CD14-positive monocyte (primary cell): ENCODE results near the gene MET. TPM values are rescaled to one million over a fixed set of nuclear protein-coding genes. Genes with fewer than 3 reads are reported as not detected.

Experiments used
- DNase-seq, 3 donors: peaks; one replicate each; pipeline ENCODE4 v3.0.0-alpha.2; 2011 to 2022
- H2AFZ ChIP-seq: 2 replicates; pipeline ENCODE4 v1.6.0; 2012; ENCODE audit warnings: mild to moderate bottlenecking, low read depth, low read length, inconsistent platforms; ENCODE audit not compliant: insufficient read depth, poor library complexity, severe bottlenecking
- H3K27ac ChIP-seq, 2 donors: 1 replicate in 1 of 2; 2 replicates in 1 of 2; pipeline ENCODE4 v1.5.1; 2012 to 2013; ENCODE audit warnings: low read length in 2 of 2, control low read depth in 1 of 2, inconsistent platforms in 1 of 2, low read depth in 1 of 2, mild to moderate bottlenecking in 1 of 2
- H3K27me3 ChIP-seq, 2 donors: one replicate each; pipeline versions ENCODE4 v1.6.0 to v1.6.1; 2011 to 2013; ENCODE audit warnings: low read length in 2 of 2; ENCODE audit not compliant: control insufficient read depth in 2 of 2, insufficient read depth in 2 of 2
- H3K36me3 ChIP-seq, 2 donors: replicated peaks in 1 of 2; 1 replicate in 1 of 2; 2 replicates in 1 of 2; pipeline versions ENCODE4 v1.5.1 to v1.6.1; 2012 to 2013; ENCODE audit warnings: low read length in 2 of 2, control low read depth in 1 of 2, inconsistent platforms in 1 of 2, mild to moderate bottlenecking in 1 of 2; ENCODE audit not compliant: insufficient read depth in 2 of 2, control insufficient read depth in 1 of 2
- H3K4me1 ChIP-seq, 2 donors: 1 replicate in 1 of 2; 2 replicates in 1 of 2; pipeline versions ENCODE4 v1.5.1 to v1.6.1; 2012 to 2013; ENCODE audit warnings: low read length in 2 of 2, control low read depth in 1 of 2, inconsistent platforms in 1 of 2, mild to moderate bottlenecking in 1 of 2, moderate library complexity in 1 of 2; ENCODE audit not compliant: insufficient read depth in 2 of 2, control insufficient read depth in 1 of 2
- H3K4me2 ChIP-seq: replicated peaks from 2 replicates; pipeline ENCODE3; 2012; ENCODE audit warnings: low read length, moderate library complexity, mild to moderate bottlenecking; ENCODE audit not compliant: poor library complexity, severe bottlenecking; ENCODE audit errors: extremely low read depth
- H3K4me3 ChIP-seq, 3 experiments: fragments of 200-600 bp in 1 of 3; sonication (generic) in 1 of 3; replicated peaks in 1 of 3; 1 replicate in 2 of 3; 2 replicates in 1 of 3; pipeline ENCODE4 v1.5.1; 2011 to 2013; ENCODE audit warnings: low read length in 3 of 3, mild to moderate bottlenecking in 3 of 3, control low read depth in 2 of 3, low read depth in 2 of 3, inconsistent platforms in 1 of 3, moderate library complexity in 1 of 3
- H3K79me2 ChIP-seq: 2 replicates; pipeline ENCODE4 v1.6.0; 2012; ENCODE audit warnings: mild to moderate bottlenecking, control low read depth, inconsistent platforms, low read length, moderate library complexity; ENCODE audit not compliant: insufficient read depth
- H3K9ac ChIP-seq: 2 replicates; pipeline ENCODE4 v1.6.0; 2017; ENCODE audit warnings: low read length, mild to moderate bottlenecking; ENCODE audit not compliant: insufficient read depth, poor library complexity, severe bottlenecking
- H3K9me3 ChIP-seq, 2 donors: replicated peaks in 1 of 2; 1 replicate in 1 of 2; 2 replicates in 1 of 2; pipeline versions ENCODE4 v1.5.1 to v1.6.1; 2012 to 2013; ENCODE audit warnings: low read length in 2 of 2, control low read depth in 1 of 2; ENCODE audit not compliant: control insufficient read depth in 1 of 2, insufficient read depth in 1 of 2
- H4K20me1 ChIP-seq: 2 replicates; pipeline ENCODE4 v1.6.0; 2012; ENCODE audit warnings: mild to moderate bottlenecking, low read length, control low read depth, moderate library complexity; ENCODE audit not compliant: insufficient read depth
- H3K27ac Mint-ChIP-seq, 7 donors: one replicate each; pipeline ENCODE4 v1.8.0; 2020; ENCODE audit warnings: mild to moderate bottlenecking in 7 of 7, mixed read lengths in 7 of 7, moderate library complexity in 6 of 7, inconsistent platforms in 2 of 7
- H3K27me3 Mint-ChIP-seq, 3 donors: one replicate each; pipeline ENCODE4 v1.8.0; 2021 to 2022; ENCODE audit warnings: low read depth in 3 of 3, mild to moderate bottlenecking in 3 of 3, mixed read lengths in 3 of 3, moderate library complexity in 3 of 3, inconsistent platforms in 1 of 3
- H3K36me3 Mint-ChIP-seq, 2 donors: one replicate each; pipeline ENCODE4 v1.8.0; 2020; ENCODE audit warnings: mixed read lengths in 2 of 2, inconsistent platforms in 1 of 2, mild to moderate bottlenecking in 1 of 2
- H3K4me1 Mint-ChIP-seq: one replicate; pipeline ENCODE4 v1.8.0; 2020; ENCODE audit warnings: mild to moderate bottlenecking, mixed read lengths
- H3K4me3 Mint-ChIP-seq, 2 donors: one replicate each; pipeline ENCODE4 v1.8.0; 2020; ENCODE audit warnings: mild to moderate bottlenecking in 2 of 2, mixed read lengths in 2 of 2, moderate library complexity in 1 of 2
- H3K9me3 Mint-ChIP-seq, 7 donors: one replicate each; pipeline ENCODE4 v1.8.0; 2020 to 2022; ENCODE audit warnings: mixed read lengths in 7 of 7, mild to moderate bottlenecking in 6 of 7, moderate library complexity in 6 of 7, inconsistent platforms in 2 of 7
- intact Hi-C, 2 donors: fragments of 100-400 bp; cut with micrococcal nuclease; formaldehyde crosslinking; loops; one replicate each; pipeline versions ENCODE4 v1.15.0 to v1.15.1; 2023
- polyA plus RNA-seq, 3 donors: library from polyadenylated mRNA; depleted of rRNA in 1 of 3; unstranded in 2 of 3; stranded (reverse) in 1 of 3; fragments of 300-500 nt in 2 of 3; fragments of >200 nt in 1 of 3; fragmentation: Illumina TruSeq in 2 of 3; gene quantifications; 1 replicate in 2 of 3; 2 replicates in 1 of 3; pipeline ENCODE4 v1.2.3, GENCODE V29; 2012 to 2021
- TF ChIP-seq, protein P1 (sequence below): fragments of 200-600 bp; IDR thresholded peaks from one replicate; pipeline ENCODE4 v1.8.0; 2022; ENCODE audit warnings: antibody characterized with exemption, mild to moderate bottlenecking

The MET gene
- polyA plus RNA-seq, 3 donors: not detected

GRCh38 chr7:116713918-116714317 is 41.9 kb downstream of the MET start:
- Mint-ChIP-seq H3K9me3 (peaks cover 0 to 8% (median 1%) of the 10 kb centered on the region in 7 donors), H3K36me3 (no peaks in the 10 kb centered on the region), H3K4me1 (no peaks in the 10 kb centered on the region), H3K27ac (no peak overlapping the region), H3K27me3 (peaks cover 0 to 3% (median 3%) of the 10 kb centered on the region in 3 donors), H3K4me3 (no peak overlapping the region)
- DNase-seq: no peak
- Histone ChIP-seq H2AFZ (no peak overlapping the region), H3K4me3 (no peak overlapping the region), H3K9ac (no peak overlapping the region), H3K36me3 (no peaks in the 10 kb centered on the region), H3K4me1 (no peaks in the 10 kb centered on the region), H3K9me3 (peaks cover 0 to 3% of the 10 kb centered on the region in 2 donors), H3K27me3 (no peaks in the 10 kb centered on the region), H3K4me2 (no peak overlapping the region), H3K79me2 (no peaks in the 10 kb centered on the region), H3K27ac (no peak overlapping the region), H4K20me1 (no peaks in the 10 kb centered on the region)
- TF ChIP-seq, protein P1, sequence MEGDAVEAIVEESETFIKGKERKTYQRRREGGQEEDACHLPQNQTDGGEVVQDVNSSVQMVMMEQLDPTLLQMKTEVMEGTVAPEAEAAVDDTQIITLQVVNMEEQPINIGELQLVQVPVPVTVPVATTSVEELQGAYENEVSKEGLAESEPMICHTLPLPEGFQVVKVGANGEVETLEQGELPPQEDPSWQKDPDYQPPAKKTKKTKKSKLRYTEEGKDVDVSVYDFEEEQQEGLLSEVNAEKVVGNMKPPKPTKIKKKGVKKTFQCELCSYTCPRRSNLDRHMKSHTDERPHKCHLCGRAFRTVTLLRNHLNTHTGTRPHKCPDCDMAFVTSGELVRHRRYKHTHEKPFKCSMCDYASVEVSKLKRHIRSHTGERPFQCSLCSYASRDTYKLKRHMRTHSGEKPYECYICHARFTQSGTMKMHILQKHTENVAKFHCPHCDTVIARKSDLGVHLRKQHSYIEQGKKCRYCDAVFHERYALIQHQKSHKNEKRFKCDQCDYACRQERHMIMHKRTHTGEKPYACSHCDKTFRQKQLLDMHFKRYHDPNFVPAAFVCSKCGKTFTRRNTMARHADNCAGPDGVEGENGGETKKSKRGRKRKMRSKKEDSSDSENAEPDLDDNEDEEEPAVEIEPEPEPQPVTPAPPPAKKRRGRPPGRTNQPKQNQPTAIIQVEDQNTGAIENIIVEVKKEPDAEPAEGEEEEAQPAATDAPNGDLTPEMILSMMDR: no peak
- intact Hi-C loops: no loop called here

- no peaks in the 10 kb centered on the region for H3K36me3 Mint-ChIP-seq
- Histone ChIP-seq H4K20me1 (no peaks in the 10 kb centered on the region), H3K79me2 (no peaks in the 10 kb centered on the region), H3K4me1 (no peaks in the 10 kb centered on the region), H2AFZ (no peak overlapping the region), H3K9me3 (peaks cover 0 to 3% of the 10 kb centered on the region in 2 donors), H3K4me3 (no peak overlapping the region), H3K9ac (no peak overlapping the region), H3K36me3 (no peaks in the 10 kb centered on the region), H3K27me3 (no peaks in the 10 kb centered on the region), H3K27ac (no peak overlapping the region), H3K4me2 (no peak overlapping the region)
- H3K27me3 Mint-ChIP-seq: peaks cover 0 to 3% (median 3%) of the 10 kb centered on the region in 3 donors
- no peak overlapping the region for H3K27ac Mint-ChIP-seq
- intact Hi-C loops: no loop called here
- H3K9me3 Mint-ChIP-seq: peaks cover 0 to 8% (median 1%) of the 10 kb centered on the region in 7 donors
- DNase-seq: no peak
- TF ChIP-seq, protein P1: no peak
- no peak overlapping the region for H3K4me3 Mint-ChIP-seq
- H3K4me1 Mint-ChIP-seq: no peaks in the 10 kb centered on the region
Measured at GRCh38 chr7:116715077-116715476, 43.1 kb downstream of the MET start.
